Measurements from ENCODE around the gene MACROH2A1.
"Not testable (repeated sequence)": the region's sequence is repeated elsewhere in the genome, so short reads cannot be mapped to it uniquely, and the experiment has no call there.

The MACROH2A1 gene

GRCh38 chr5:135377751-135378680 lies 21.0 kb downstream of the MACROH2A1 start:
- no peak for DNase-seq (ENCODE audit: low spot score)

GRCh38 chr5:135376961-135377624 lies 21.9 kb downstream of the MACROH2A1 start:
- DNase-seq (ENCODE audit: low spot score) = no peak

- DNase-seq (ENCODE audit: low spot score) = no peak
These were observed 23.8 kb downstream of the MACROH2A1 start for GRCh38 chr5:135375040-135375793.

- DNase-seq (ENCODE audit: low spot score) = no peak
These were observed 25.1 kb downstream of the MACROH2A1 start for GRCh38 chr5:135373736-135374515.

- no peak for DNase-seq (ENCODE audit: low spot score)
These were observed 26.2 kb downstream of the MACROH2A1 start for GRCh38 chr5:135372654-135373381.

GRCh38 chr5:135371622-135372232 lies 27.3 kb downstream of the MACROH2A1 start:
- no peak for DNase-seq (ENCODE audit: low spot score)

- no peak for DNase-seq (ENCODE audit: low spot score)
These were observed 29.1 kb downstream of the MACROH2A1 start for GRCh38 chr5:135369952-135370351.

- no peak for DNase-seq (ENCODE audit: low spot score)
These were observed 31.5 kb downstream of the MACROH2A1 start for GRCh38 chr5:135367554-135367953.

GRCh38 chr5:135367076-135367475 lies 32.0 kb downstream of the MACROH2A1 start:
- DNase-seq (ENCODE audit: low spot score) = no peak

GRCh38 chr5:135365281-135365680 lies 33.8 kb downstream of the MACROH2A1 start:
- DNase-seq (ENCODE audit: low spot score) = no peak

- DNase-seq (ENCODE audit: low spot score) = no peak
These were observed 34.4 kb downstream of the MACROH2A1 start for GRCh38 chr5:135364421-135365262.

- DNase-seq (ENCODE audit: low spot score) = not testable (repeated sequence)
These were observed 35.7 kb downstream of the MACROH2A1 start for GRCh38 chr5:135363342-135363741.

- no peak for DNase-seq (ENCODE audit: low spot score)
These were observed 36.9 kb downstream of the MACROH2A1 start for GRCh38 chr5:135362102-135362501.

- no peak for DNase-seq (ENCODE audit: low spot score)
These were observed 38.5 kb downstream of the MACROH2A1 start for GRCh38 chr5:135360278-135361274.

- DNase-seq (ENCODE audit: low spot score) = no peak
These were observed 39.5 kb downstream of the MACROH2A1 start for GRCh38 chr5:135359374-135360165.

- no peak for DNase-seq (ENCODE audit: low spot score)
These were observed 41.3 kb downstream of the MACROH2A1 start for GRCh38 chr5:135357685-135358084.

- no peak for DNase-seq (ENCODE audit: low spot score)
These were observed 42.3 kb downstream of the MACROH2A1 start for GRCh38 chr5:135356522-135357318.
